ENCODE results near the gene PNMA6F. TPM values are rescaled to one million over a fixed set of nuclear protein-coding genes. Genes with fewer than 3 reads are reported as not detected.

PNMA6F gene
- total and polyA plus RNA-seq, 2 of the 8 experiments (the other 6 are each of a cell fraction or from before 2014, with no cell fraction given) = 0.12 to 0.22 TPM

DNA sequence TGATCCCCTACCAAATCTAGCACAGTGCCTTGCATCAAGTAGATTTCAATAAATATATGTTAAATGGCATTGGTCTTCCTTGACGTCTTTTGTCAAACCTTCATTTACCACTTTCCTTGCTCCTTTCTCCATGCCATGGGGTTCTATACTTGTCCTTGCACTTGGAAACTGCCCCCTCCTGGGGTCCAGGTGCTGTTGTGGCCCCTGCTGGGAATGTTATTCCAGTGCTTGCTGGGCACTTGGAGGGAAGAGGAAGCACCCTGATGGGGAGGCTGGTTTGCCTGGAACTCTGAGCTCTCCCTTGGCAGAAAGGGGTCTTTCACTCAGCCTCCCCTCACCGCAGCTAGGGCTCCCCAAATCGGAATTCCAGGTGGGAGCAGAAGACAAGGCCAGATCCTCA, 31.3 kb upstream of the PNMA6F start (continued):
- TF ChIP-seq MAFK (IDR thresholded peaks at IDR 0.05; ENCODE audit: low read depth, low read length) = no peak
- no peak for TF ChIP-seq TAF7 (optimal IDR thresholded peaks at IDR 0.05; ENCODE audit: borderline replicate concordance, low read depth, low read length)
- TF ChIP-seq ZNF274 (IDR thresholded peaks at IDR 0.05; ENCODE audit: borderline replicate concordance, extremely low read depth, low read length) = no peak
- TF ChIP-seq BCL11A (IDR thresholded peaks at IDR 0.05; ENCODE audit: low read depth in 2 of 2, low read length in 2 of 2) = no peak

All from H1 (cell line).